ENCODE measurements around the gene PALB2. TPM values are rescaled to one million over a fixed set of nuclear protein-coding genes. Genes with fewer than 3 reads are reported as not detected.
A peak's percentile ranks its signal among the peaks of the same experiment; 100 is the strongest.

The PALB2 gene
- total RNA-seq: 4.9 TPM
- long read RNA-seq, full-length matches to known transcripts: 4 of 8 reads
- long read RNA-seq, partial matches to known transcripts: 0 of 8 reads
- long read RNA-seq, other reads (novel, unspliced or antisense): 4 of 8 reads

- intact Hi-C loops (cut with DNase I): no loop called here
- ATAC-seq (ENCODE audit: poor library complexity) (peak; percentile 100), DNase-seq (peak; percentile 97)
Observed at GRCh38 chr16:23640931-23641765, at the start of gene PALB2, which contains the start of gene DCTN5. Gene PALB2, minus strand, starts transcription at chr16:23641310. Its CDS starts 153 bp downstream, at chr16:23641157. Gene DCTN5, plus strand, starts transcription at chr16:23641466. Its CDS starts 77 bp downstream, at chr16:23641543.

- no peak for DNase-seq
- ATAC-seq (ENCODE audit: poor library complexity): no peak
- intact Hi-C loops (cut with DNase I): no loop called here
Observed at GRCh38 chr16:23689442-23690187, 48.5 kb upstream of the PALB2 start.

GRCh38 chr16:23687034-23687808 is 46.1 kb upstream of the PALB2 start:
- intact Hi-C loops (cut with DNase I): no loop called here
- no peak for ATAC-seq (ENCODE audit: poor library complexity)
- DNase-seq: no peak

- intact Hi-C loops (cut with DNase I): no loop called here
- DNase-seq (no peak), ATAC-seq (ENCODE audit: poor library complexity) (no peak)
Observed at GRCh38 chr16:23683487-23683886, 42.4 kb upstream of the PALB2 start.

GRCh38 chr16:23682181-23682580 is 41.1 kb upstream of the PALB2 start:
- ATAC-seq (ENCODE audit: poor library complexity) (no peak), DNase-seq (no peak)
- intact Hi-C loops (cut with DNase I): no loop called here

GRCh38 chr16:23679986-23680336 is 38.9 kb upstream of the PALB2 start:
- intact Hi-C loops (cut with DNase I): no loop called here
- DNase-seq (no peak), ATAC-seq (ENCODE audit: poor library complexity) (no peak)

- no peak for DNase-seq
- no peak for ATAC-seq (ENCODE audit: poor library complexity)
- intact Hi-C loops (cut with DNase I): no loop called here
Observed at GRCh38 chr16:23679274-23679985, 38.3 kb upstream of the PALB2 start.

- intact Hi-C loops (cut with DNase I): no loop called here
- DNase-seq (peak; percentile 86), ATAC-seq (ENCODE audit: poor library complexity) (peak; percentile 97)
Observed at GRCh38 chr16:23678430-23679273, 37.5 kb upstream of the PALB2 start, which contains the start of gene PLK1. Gene PLK1, plus strand, starts transcription at chr16:23678889. Its CDS starts 44 bp downstream, at chr16:23678933.

- DNase-seq (no peak), ATAC-seq (ENCODE audit: poor library complexity) (no peak)
- intact Hi-C loops (cut with DNase I): no loop called here
Observed at GRCh38 chr16:23676924-23677480, 35.9 kb upstream of the PALB2 start.

- intact Hi-C loops (cut with DNase I): no loop called here
- ATAC-seq (ENCODE audit: poor library complexity) (no peak), DNase-seq (no peak)
Observed at GRCh38 chr16:23673971-23674614, 33.0 kb upstream of the PALB2 start.

GRCh38 chr16:23670137-23670776 is 29.1 kb upstream of the PALB2 start:
- no peak for DNase-seq

GRCh38 chr16:23668873-23669272 is 27.8 kb upstream of the PALB2 start:
- intact Hi-C loops (cut with DNase I): no loop called here
- DNase-seq (no peak), ATAC-seq (ENCODE audit: poor library complexity) (peak; percentile 64)

More at GRCh38 chr16:23670137-23670776, 29.1 kb upstream of the PALB2 start:
- no peak for ATAC-seq (ENCODE audit: poor library complexity)
- intact Hi-C loops (cut with DNase I): no loop called here

GRCh38 chr16:23668225-23668624 is 27.1 kb upstream of the PALB2 start:
- DNase-seq (no peak), ATAC-seq (ENCODE audit: poor library complexity) (no peak)
- intact Hi-C loops (cut with DNase I): no loop called here

GRCh38 chr16:23667355-23667659 is 26.2 kb upstream of the PALB2 start:
- ATAC-seq (ENCODE audit: poor library complexity): no peak
- DNase-seq: no peak
- intact Hi-C loops (cut with DNase I): no loop called here

GRCh38 chr16:23666571-23667354 is 25.7 kb upstream of the PALB2 start:
- intact Hi-C loops (cut with DNase I): no loop called here
- ATAC-seq (ENCODE audit: poor library complexity) (no peak), DNase-seq (no peak)

GRCh38 chr16:23663918-23664317 is 22.8 kb upstream of the PALB2 start:
- ATAC-seq (ENCODE audit: poor library complexity): no peak
- intact Hi-C loops (cut with DNase I): no loop called here

More at GRCh38 chr16:23663918-23664317, 22.8 kb upstream of the PALB2 start:
- no peak for DNase-seq
